A673 (cell line): ENCODE results near the gene NAMPT. TPM values are rescaled to one million over a fixed set of nuclear protein-coding genes. Genes with fewer than 3 reads are reported as not detected.

Experiments used
- BruUV-seq: library from RNA; stranded (reverse); fragments of 400-500 nt; replicated peaks from 2 replicates; lab custom pipeline; 2021; lab: Mats Ljungman, UMichigan
- CTCF ChIA-PET: fragments of 300-600 bp; sonication (Branson Sonifier 250); formaldehyde crosslinking; loops from one replicate; lab custom pipeline; 2022; ENCODE audit warnings: antibody characterized with exemption; lab: Charles Lee
- POLR2A ChIA-PET: fragments of 300-600 bp; sonication (Branson Sonifier 250); formaldehyde crosslinking; loops from one replicate; lab custom pipeline; 2022; ENCODE audit warnings: antibody characterized with exemption; ENCODE audit not compliant: low non-redundant PET; lab: Charles Lee
- DNase-seq: peaks from one replicate; pipeline ENCODE4 v3.0.0-alpha.2; 2015; ENCODE audit warnings: low spot score
- H3K27ac ChIP-seq: fragments of 200-600 bp; sonication (generic); 2 replicates; pipeline ENCODE4 v1.5.1; 2016; ENCODE audit warnings: mixed run types, low read depth, mild to moderate bottlenecking, mixed read lengths, antibody characterized with exemption, low read length; ENCODE audit not compliant: poor library complexity, severe bottlenecking
- H3K27me3 ChIP-seq: fragments of 200-600 bp; sonication (generic); replicated peaks from 2 replicates; pipeline ENCODE4 v1.6.1; 2017; ENCODE audit warnings: mixed run types, low read depth, mild to moderate bottlenecking, mixed read lengths, antibody characterized with exemption, low read length; ENCODE audit not compliant: insufficient read depth, poor library complexity
- H3K36me3 ChIP-seq: fragments of 200-600 bp; sonication (generic); 2 replicates; pipeline ENCODE4 v1.6.1; 2016; ENCODE audit warnings: mixed run types, mild to moderate bottlenecking, mixed read lengths, antibody characterized with exemption, low read length; ENCODE audit not compliant: insufficient read depth, poor library complexity, severe bottlenecking
- H3K4me1 ChIP-seq: fragments of 200-600 bp; sonication (generic); 2 replicates; pipeline ENCODE4 v1.6.1; 2017; ENCODE audit warnings: mixed run types, mild to moderate bottlenecking, mixed read lengths, antibody characterized with exemption, low read length; ENCODE audit not compliant: insufficient read depth, poor library complexity, severe bottlenecking
- H3K4me3 ChIP-seq: fragments of 200-600 bp; sonication (generic); 2 replicates; pipeline ENCODE4 v1.5.1; 2016; ENCODE audit warnings: low read depth, mixed run types, mild to moderate bottlenecking, mixed read lengths, low read length; ENCODE audit not compliant: poor library complexity, severe bottlenecking
- H3K9me3 ChIP-seq: fragments of 200-600 bp; sonication (generic); 2 replicates; pipeline ENCODE4 v1.6.1; 2016; ENCODE audit warnings: mixed run types, low read depth, mild to moderate bottlenecking, mixed read lengths, antibody characterized with exemption, low read length; ENCODE audit not compliant: poor library complexity, severe bottlenecking
- CTCF ChIP-seq: fragments of 300-800, 200-600 bp; sonication (generic); conservative IDR thresholded peaks from 2 replicates; pipeline ENCODE4 v1.5.1; 2017; ENCODE audit warnings: low read depth, mild to moderate bottlenecking, antibody characterized with exemption, low read length, moderate library complexity, mixed read lengths
- EZH2 ChIP-seq: fragments of 200-600 bp; sonication (generic); IDR thresholded peaks from 2 replicates; pipeline ENCODE4 v1.6.1; 2017; ENCODE audit warnings: borderline replicate concordance, low read depth, mild to moderate bottlenecking, mixed read lengths, antibody characterized with exemption, low read length; ENCODE audit not compliant: poor library complexity, severe bottlenecking
- intact Hi-C: fragments of 100-400 bp; cut with micrococcal nuclease; formaldehyde crosslinking; loops from one replicate; pipeline ENCODE4 v1.10.0; 2022; ENCODE audit not compliant: unreplicated experiment
- total RNA-seq: library from RNA; stranded (reverse); gene quantifications from 2 replicates; pipeline ENCODE4 v1.2.3, GENCODE V29; 2021

The NAMPT gene
- total RNA-seq, 1 experiment from 2014 or later, result 68.0 TPM

GRCh38 chr7:106258789-106259188, 26.0 kb downstream of the NAMPT start:
- peaks cover 16% of the 10 kb centered on the region for H3K36me3 ChIP-seq
- POLR2A ChIA-PET, result no interaction called here

GRCh38 chr7:106257752-106258151, 27.0 kb downstream of the NAMPT start:
- BruUV-seq, result no TSS peak
- intact Hi-C loops, result no loop called here
- TF ChIP-seq EZH2, result no peak
- TF ChIP-seq CTCF, result no peak

More at GRCh38 chr7:106258789-106259188, 26.0 kb downstream of the NAMPT start:
- Histone ChIP-seq H3K4me1 (no peaks in the 10 kb centered on the region), H3K27ac (no peak overlapping the region), H3K9me3 (no peaks in the 10 kb centered on the region), H3K4me3 (no peak overlapping the region), H3K27me3 (no peaks in the 10 kb centered on the region)
- TF ChIP-seq CTCF, result no peak
- TF ChIP-seq EZH2, result no peak
- intact Hi-C loops, result no loop called here
- DNase-seq, result no peak
- CTCF ChIA-PET, result no interaction called here
- no TSS peak for BruUV-seq

GRCh38 chr7:106256144-106256543, 28.6 kb downstream of the NAMPT start:
- H3K4me3 ChIP-seq, result no peak overlapping the region
- TF ChIP-seq EZH2 (no peak), CTCF (no peak)
- POLR2A ChIA-PET, result no interaction called here
- CTCF ChIA-PET, result no interaction called here
- H3K9me3 ChIP-seq, result no peaks in the 10 kb centered on the region
- H3K36me3 ChIP-seq, result peaks cover 22% of the 10 kb centered on the region
- no peaks in the 10 kb centered on the region for H3K27me3 ChIP-seq
- intact Hi-C loops, result no loop called here
- H3K4me1 ChIP-seq, result no peaks in the 10 kb centered on the region
- no TSS peak for BruUV-seq
- no peak for DNase-seq
- H3K27ac ChIP-seq, result no peak overlapping the region

More at GRCh38 chr7:106257752-106258151, 27.0 kb downstream of the NAMPT start:
- ChIA-PET POLR2A (no interaction called here), CTCF (no interaction called here)
- H3K36me3 ChIP-seq, result peaks cover 17% of the 10 kb centered on the region
- H3K9me3 ChIP-seq, result no peaks in the 10 kb centered on the region
- no peaks in the 10 kb centered on the region for H3K4me1 ChIP-seq
- H3K27me3 ChIP-seq, result no peaks in the 10 kb centered on the region
- no peak for DNase-seq
- no peak overlapping the region for H3K27ac ChIP-seq
- H3K4me3 ChIP-seq, result no peak overlapping the region
